SIG-M5 treated with dmso at 0.1 percent for 504 hours (cell line): ENCODE measurements around the gene TECTB.

Experiments
- DNase-seq: peaks from one replicate; lab custom pipeline; 2025; ENCODE audit not compliant: unreplicated experiment; lab: John Stamatoyannopoulos, UW

TECTB gene

GRCh38 chr10:112307358-112308124, 24.3 kb downstream of the TECTB start:
- DNase-seq = no peak

GRCh38 chr10:112308125-112308502, 24.9 kb downstream of the TECTB start:
- no peak for DNase-seq

- no peak for DNase-seq
These were observed 28.3 kb downstream of the TECTB start for GRCh38 chr10:112311481-112311880.

- no peak for DNase-seq
These were observed 30.0 kb downstream of the TECTB start for GRCh38 chr10:112313234-112313633.

- no peak for DNase-seq
These were observed 30.7 kb downstream of the TECTB start for GRCh38 chr10:112313911-112314310.

GRCh38 chr10:112314822-112315474, 31.7 kb downstream of the TECTB start:
- DNase-seq = peak; percentile 32

- no peak for DNase-seq
These were observed 44.5 kb downstream of the TECTB start for GRCh38 chr10:112327678-112328077.

- no peak for DNase-seq
These were observed 47.0 kb downstream of the TECTB start for GRCh38 chr10:112330162-112330561.

- DNase-seq = no peak
These were observed 47.5 kb downstream of the TECTB start for GRCh38 chr10:112330607-112331160.

GRCh38 chr10:112332022-112332421, 48.8 kb downstream of the TECTB start:
- DNase-seq = no peak

GRCh38 chr10:112332509-112333228, 49.5 kb downstream of the TECTB start:
- no peak for DNase-seq

GRCh38 chr10:112333452-112333851, 50.3 kb downstream of the TECTB start:
- no peak for DNase-seq

GRCh38 chr10:112335111-112335867, 52.1 kb downstream of the TECTB start:
- no peak for DNase-seq

- DNase-seq = no peak
These were observed 52.7 kb downstream of the TECTB start for GRCh38 chr10:112335868-112336265.

GRCh38 chr10:112336556-112337201, 53.5 kb downstream of the TECTB start:
- no peak for DNase-seq

- DNase-seq = no peak
These were observed 55.8 kb downstream of the TECTB start for GRCh38 chr10:112338957-112339356.

- DNase-seq = no peak
These were observed 57.4 kb downstream of the TECTB start for GRCh38 chr10:112340601-112341000.

GRCh38 chr10:112343056-112343806, 60.0 kb downstream of the TECTB start:
- no peak for DNase-seq

GRCh38 chr10:112344261-112344660, 61.1 kb downstream of the TECTB start:
- DNase-seq = no peak

GRCh38 chr10:112345202-112345601, 62.0 kb downstream of the TECTB start:
- no peak for DNase-seq
